HUES48 (cell line): ENCODE results near the gene PLCXD3.
A peak's percentile ranks its signal among the peaks of the same experiment; 100 is the strongest.

ENCODE experiments used
- H3K27ac ChIP-seq: one replicate; pipeline ENCODE4 v1.7.0; 2013; ENCODE audit warnings: low read depth, low read length, inconsistent platforms
- H3K27me3 ChIP-seq: 2 replicates; pipeline ENCODE4 v1.6.1; 2013; ENCODE audit warnings: mild to moderate bottlenecking, low read length; ENCODE audit not compliant: control insufficient read depth, insufficient read depth
- H3K36me3 ChIP-seq: 2 replicates; pipeline ENCODE4 v1.6.1; 2013; ENCODE audit warnings: low read length; ENCODE audit not compliant: control insufficient read depth, insufficient read depth
- H3K4me1 ChIP-seq: 2 replicates; pipeline ENCODE4 v1.6.1; 2013; ENCODE audit warnings: mild to moderate bottlenecking, low read length; ENCODE audit not compliant: control insufficient read depth, insufficient read depth
- H3K4me3 ChIP-seq: 2 replicates; pipeline ENCODE4 v1.5.1; 2013; ENCODE audit warnings: mild to moderate bottlenecking, low read depth, low read length
- H3K9ac ChIP-seq: 2 replicates; pipeline ENCODE4 v1.6.1; 2013; ENCODE audit warnings: mild to moderate bottlenecking, low read depth, low read length, moderate library complexity
- H3K9me3 ChIP-seq: 2 replicates; pipeline ENCODE4 v1.6.1; 2013; ENCODE audit warnings: low read length; ENCODE audit not compliant: control insufficient read depth, insufficient read depth

The PLCXD3 gene

DNA sequence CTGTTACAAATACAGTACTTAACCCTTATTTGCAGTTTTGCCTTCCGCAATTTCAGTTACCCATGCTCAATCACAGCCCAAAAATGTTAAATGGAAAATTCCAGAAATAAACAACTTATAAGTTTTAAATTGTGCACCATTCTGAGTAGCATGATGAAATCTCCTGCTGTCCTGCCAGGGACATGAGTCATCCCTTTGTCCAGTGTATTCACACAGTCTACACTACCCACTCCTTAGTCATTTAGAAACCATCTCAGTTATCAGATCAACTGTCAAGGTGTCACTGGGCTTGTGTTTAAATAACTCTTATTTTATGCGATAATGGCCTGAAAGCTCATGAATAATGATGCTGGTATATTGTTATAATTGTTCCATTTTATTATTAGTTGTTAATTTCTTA, 95.8 kb downstream of the PLCXD3 start:
- no peaks in the 10 kb centered on the region for H3K9me3 ChIP-seq
- no peaks in the 10 kb centered on the region for H3K36me3 ChIP-seq
- H3K9ac ChIP-seq, result no peak overlapping the region
- H3K27ac ChIP-seq, result no peak overlapping the region
- peaks cover 20% of the 10 kb centered on the region for H3K4me1 ChIP-seq
- H3K27me3 ChIP-seq, result no peaks in the 10 kb centered on the region
- no peak overlapping the region for H3K4me3 ChIP-seq

DNA sequence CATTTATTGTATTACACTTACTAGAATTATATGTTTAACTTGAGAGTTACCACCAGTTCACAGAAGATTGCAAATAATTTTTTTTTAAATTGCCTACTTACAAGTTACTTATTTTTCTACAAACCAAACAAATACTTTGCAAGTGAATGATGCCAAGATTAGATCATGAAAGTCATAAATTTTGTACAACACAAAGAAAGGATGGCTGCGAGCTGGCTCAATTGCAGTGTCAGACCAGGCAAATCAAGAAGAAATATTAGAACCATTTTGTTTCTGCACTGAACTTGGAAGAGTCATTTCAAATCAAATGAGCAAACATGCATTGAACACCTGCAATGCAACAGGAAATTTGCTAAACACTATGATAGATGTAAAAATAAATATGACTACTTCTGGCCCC, 97.3 kb downstream of the PLCXD3 start:
- no peak overlapping the region for H3K4me3 ChIP-seq
- H3K9ac ChIP-seq, result no peak overlapping the region
- no peaks in the 10 kb centered on the region for H3K9me3 ChIP-seq
- H3K4me1 ChIP-seq, result peaks cover 8% of the 10 kb centered on the region; the same call in 1 of the 2 replicates
- no peak overlapping the region for H3K27ac ChIP-seq
- no peaks in the 10 kb centered on the region for H3K36me3 ChIP-seq
- H3K27me3 ChIP-seq, result no peaks in the 10 kb centered on the region

DNA sequence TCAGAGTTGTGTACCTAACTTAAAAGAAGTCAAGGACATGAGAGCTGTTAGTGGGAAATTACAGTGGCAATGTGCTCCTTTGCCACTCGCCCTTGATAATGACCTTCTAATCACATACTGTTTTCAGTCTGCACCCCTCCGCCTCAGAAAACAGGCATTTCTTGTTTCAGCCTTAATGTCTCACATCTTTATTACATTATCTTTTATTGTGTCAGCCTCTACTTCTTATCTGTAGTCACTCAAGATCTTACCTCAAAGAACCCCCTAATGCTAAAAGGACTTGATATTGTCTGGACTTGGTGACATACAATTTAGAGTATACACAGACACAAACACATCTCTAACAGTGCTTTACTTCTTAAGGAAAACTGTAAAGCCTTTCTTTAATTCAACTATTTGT, 97.9 kb downstream of the PLCXD3 start:
- Histone ChIP-seq H3K27me3 (no peaks in the 10 kb centered on the region), H3K4me3 (no peak overlapping the region), H3K9me3 (no peaks in the 10 kb centered on the region), H3K4me1 (0 out of 2 replicates have a peak, but pooled peaks cover 2% of the 10 kb centered on the region), H3K36me3 (no peaks in the 10 kb centered on the region), H3K27ac (no peak overlapping the region), H3K9ac (no peak overlapping the region)

DNA sequence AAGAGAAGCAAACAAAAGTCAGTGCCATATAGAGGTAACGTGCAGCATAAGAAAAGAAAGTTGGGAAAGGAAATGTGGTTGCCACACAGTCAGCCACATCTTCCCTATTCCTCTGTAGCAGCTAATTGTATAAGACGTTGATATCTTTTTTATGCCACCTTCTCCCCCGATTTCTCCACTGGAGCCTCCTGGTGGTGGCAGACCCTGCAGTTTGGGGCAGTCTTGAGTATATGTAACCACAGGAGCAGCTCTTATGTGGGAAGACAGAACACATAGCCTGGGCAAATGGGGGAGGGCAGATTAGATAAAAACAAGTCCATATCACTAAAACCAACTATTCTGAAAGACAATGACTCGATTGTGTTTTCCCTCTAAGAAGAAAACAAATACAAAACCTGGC, 99.7 kb downstream of the PLCXD3 start:
- Histone ChIP-seq H3K27me3 (no peaks in the 10 kb centered on the region), H3K36me3 (no peaks in the 10 kb centered on the region), H3K9me3 (no peaks in the 10 kb centered on the region), H3K9ac (no peak overlapping the region), H3K4me3 (no peak overlapping the region), H3K27ac (no peak overlapping the region), H3K4me1 (peaks cover 5% of the 10 kb centered on the region; the same call in 1 of the 2 replicates)

DNA sequence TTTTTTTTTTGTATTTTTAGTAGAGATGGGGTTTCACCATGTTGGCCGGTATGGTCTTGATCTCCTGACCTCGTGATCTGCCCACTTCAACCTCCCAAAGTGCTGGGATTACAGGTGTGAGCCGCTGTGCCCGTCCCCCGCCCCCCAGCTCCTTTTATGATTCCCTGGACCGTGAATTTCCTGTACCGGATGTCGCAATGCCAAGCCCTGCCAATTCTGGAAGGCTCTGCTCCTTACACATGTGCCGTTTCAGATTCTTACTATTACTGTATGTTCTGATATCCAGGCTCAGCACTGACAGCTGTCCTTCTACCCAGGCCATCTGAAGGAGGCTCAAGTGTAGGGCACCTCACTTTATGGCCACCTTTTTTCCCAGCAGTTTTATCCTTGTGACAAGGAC, 100.1 kb downstream of the PLCXD3 start:
- H3K4me1 ChIP-seq, result peaks cover 5% of the 10 kb centered on the region; the same call in 1 of the 2 replicates
- H3K27ac ChIP-seq, result no peak overlapping the region
- H3K4me3 ChIP-seq, result no peak overlapping the region
- H3K9me3 ChIP-seq, result no peaks in the 10 kb centered on the region
- no peaks in the 10 kb centered on the region for H3K27me3 ChIP-seq
- H3K36me3 ChIP-seq, result no peaks in the 10 kb centered on the region
- H3K9ac ChIP-seq, result no peak overlapping the region

DNA sequence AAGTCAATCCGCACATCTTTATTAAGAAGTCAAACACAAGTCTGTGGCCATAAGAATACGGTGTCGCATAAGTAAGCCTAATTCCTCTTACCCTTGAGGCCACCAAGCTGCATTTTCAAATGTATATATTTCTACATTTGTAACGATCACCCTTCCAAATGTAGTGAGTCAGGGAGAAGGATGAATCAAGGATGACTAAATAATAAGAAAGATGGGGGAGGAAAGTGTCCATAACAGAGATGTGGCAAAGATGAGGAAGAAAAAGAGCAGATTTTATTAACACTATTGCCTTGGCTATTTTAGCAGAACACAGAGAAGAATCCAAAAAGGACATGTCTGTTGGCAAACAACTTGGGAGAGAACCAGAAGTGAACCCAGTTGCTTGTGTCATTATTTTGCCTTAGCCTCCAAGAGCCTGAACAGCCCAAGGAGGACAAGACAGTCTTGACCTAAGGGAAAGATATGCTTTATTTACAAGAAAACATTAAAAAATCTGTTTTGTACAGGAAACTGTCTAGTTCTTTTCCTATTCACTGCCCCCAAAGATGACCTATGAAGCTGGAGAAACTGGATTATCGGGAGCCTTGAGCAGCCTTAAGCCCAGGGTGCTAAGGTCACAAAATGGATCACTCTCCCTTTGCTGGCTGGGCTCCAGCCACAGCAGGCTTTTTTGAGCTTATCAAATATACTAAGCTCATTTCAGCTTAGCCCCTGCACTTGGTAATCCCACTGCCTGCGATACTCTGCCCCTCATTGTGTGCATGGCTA, 101.5 kb downstream of the PLCXD3 start:
- Histone ChIP-seq H3K36me3 (no peaks in the 10 kb centered on the region), H3K9ac (no peak overlapping the region), H3K4me3 (no peak overlapping the region), H3K9me3 (no peaks in the 10 kb centered on the region), H3K4me1 (peaks cover 5% of the 10 kb centered on the region; the same call in 1 of the 2 replicates), H3K27ac (no peak overlapping the region), H3K27me3 (no peaks in the 10 kb centered on the region)

DNA sequence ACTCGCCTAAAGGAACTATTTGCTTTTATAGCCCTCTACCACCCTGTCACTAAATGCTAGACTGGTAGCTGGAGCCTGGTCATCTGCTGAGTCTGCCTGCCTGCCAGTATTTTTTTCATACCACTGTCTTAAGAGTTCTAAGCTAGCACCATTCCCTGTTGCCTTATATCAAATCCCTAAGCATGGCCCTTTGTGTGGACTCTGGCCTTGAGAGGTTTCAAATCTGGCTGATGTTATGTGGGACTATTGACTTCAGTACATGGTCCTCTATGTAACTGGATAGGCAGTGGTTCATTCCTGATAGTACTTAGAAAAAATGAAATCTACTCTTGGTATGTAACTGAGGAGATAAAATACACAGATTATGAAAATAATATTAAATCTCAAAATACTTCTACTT, 103.5 kb downstream of the PLCXD3 start:
- Histone ChIP-seq H3K4me1 (peaks cover 5% of the 10 kb centered on the region; the same call in 1 of the 2 replicates), H3K9ac (no peak overlapping the region), H3K36me3 (no peaks in the 10 kb centered on the region), H3K9me3 (no peaks in the 10 kb centered on the region), H3K4me3 (no peak overlapping the region), H3K27ac (peak overlapping the region; percentile 42), H3K27me3 (no peaks in the 10 kb centered on the region)

DNA sequence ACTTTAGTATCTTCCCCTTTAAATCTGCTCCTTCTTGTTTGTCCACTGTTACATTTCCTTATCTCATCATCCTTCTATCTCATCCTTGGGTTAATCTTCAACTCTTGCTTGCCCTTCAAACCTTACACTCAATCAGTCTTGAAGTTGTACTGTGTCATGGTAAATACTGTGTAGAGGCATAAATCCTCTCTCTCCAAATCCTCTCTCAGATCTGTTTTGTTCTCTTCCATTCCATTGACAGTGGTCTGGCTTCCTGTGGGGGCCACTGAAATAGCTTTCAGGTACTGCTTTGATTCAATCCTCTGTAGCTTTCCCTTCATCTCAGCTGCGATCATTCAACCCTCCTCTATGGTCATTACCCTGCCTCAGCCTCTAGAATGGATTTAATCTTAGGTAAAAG, 104.0 kb downstream of the PLCXD3 start:
- peaks cover 5% of the 10 kb centered on the region; the same call in 1 of the 2 replicates for H3K4me1 ChIP-seq
- H3K4me3 ChIP-seq, result no peak overlapping the region
- H3K36me3 ChIP-seq, result no peaks in the 10 kb centered on the region
- no peak overlapping the region for H3K9ac ChIP-seq
- H3K27ac ChIP-seq, result peak overlapping the region; percentile 42
- H3K27me3 ChIP-seq, result no peaks in the 10 kb centered on the region
- H3K9me3 ChIP-seq, result no peaks in the 10 kb centered on the region

DNA sequence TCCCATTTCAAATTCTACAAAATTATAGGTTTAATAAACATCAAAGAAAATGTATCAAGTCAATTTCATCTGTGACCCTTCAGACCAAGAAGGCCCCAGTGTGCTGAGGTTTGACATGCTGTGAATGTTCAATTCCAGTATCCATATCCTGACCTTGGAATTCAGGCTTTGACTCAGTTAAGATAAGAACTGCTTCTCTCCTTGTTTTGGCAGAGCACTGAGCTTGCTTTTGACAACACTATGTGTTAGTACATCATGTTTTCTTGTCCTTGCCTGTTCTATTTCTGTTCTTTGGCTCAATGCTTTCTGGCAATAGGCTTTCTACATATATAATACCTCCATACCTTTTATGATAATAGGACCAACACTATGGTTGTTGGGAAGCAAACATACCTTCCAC, 105.6 kb downstream of the PLCXD3 start:
- no peaks in the 10 kb centered on the region for H3K36me3 ChIP-seq
- H3K4me3 ChIP-seq, result no peak overlapping the region
- no peak overlapping the region for H3K9ac ChIP-seq
- H3K27ac ChIP-seq, result no peak overlapping the region
- H3K4me1 ChIP-seq, result peaks cover 5% of the 10 kb centered on the region; the same call in 1 of the 2 replicates
- H3K9me3 ChIP-seq, result no peaks in the 10 kb centered on the region; the same call in 1 of the 2 replicates
- H3K27me3 ChIP-seq, result no peaks in the 10 kb centered on the region

DNA sequence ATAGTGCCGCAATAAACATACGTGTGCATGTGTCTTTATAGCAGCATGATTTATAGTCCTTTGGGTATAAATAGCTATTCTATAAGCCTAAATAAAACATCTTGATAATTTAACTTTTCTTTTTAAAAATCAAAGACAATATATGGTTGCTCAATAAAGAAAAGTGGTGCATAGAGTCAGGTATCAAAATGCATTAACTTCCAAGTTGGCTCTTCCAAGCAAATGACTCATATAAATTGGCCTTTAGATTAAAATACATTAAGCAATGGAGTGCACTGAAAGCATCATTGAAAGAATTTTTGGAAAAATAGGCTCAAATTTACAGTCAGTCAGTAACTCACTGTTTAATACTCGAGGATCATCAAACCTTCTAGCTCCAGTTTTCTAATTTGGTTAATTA, 106.6 kb downstream of the PLCXD3 start:
- Histone ChIP-seq H3K27me3 (no peaks in the 10 kb centered on the region), H3K4me1 (peaks cover 5% of the 10 kb centered on the region; the same call in 1 of the 2 replicates), H3K9ac (no peak overlapping the region), H3K4me3 (no peak overlapping the region), H3K27ac (no peak overlapping the region), H3K36me3 (no peaks in the 10 kb centered on the region), H3K9me3 (no peaks in the 10 kb centered on the region; the same call in 1 of the 2 replicates)

DNA sequence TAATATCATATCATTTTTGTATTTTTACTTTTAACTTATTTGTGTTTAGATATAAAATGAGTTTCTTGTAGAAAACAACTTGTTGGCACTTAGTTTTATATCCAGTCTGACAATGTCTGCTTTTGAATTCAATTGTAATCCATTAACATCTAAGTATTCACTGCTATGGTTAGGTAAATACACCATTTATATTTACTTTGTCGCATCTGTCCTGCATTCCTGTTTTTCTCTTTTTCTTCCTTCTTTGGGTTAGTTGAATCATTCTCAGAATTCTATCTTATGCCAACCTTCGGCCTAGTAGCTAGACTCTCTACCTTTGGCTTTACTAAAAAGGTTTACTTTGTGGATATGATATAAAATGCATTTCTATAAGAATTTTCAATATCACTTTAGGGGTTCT, 107.6 kb downstream of the PLCXD3 start:
- Histone ChIP-seq H3K4me3 (no peak overlapping the region), H3K9ac (no peak overlapping the region), H3K27me3 (no peaks in the 10 kb centered on the region), H3K4me1 (peaks cover 5% of the 10 kb centered on the region; the same call in 1 of the 2 replicates), H3K36me3 (no peaks in the 10 kb centered on the region), H3K9me3 (no peaks in the 10 kb centered on the region; the same call in 1 of the 2 replicates), H3K27ac (no peak overlapping the region)
